Measurements from ENCODE around the gene PRDM10.
A peak's percentile ranks its signal among the peaks of the same experiment; 100 is the strongest.
"Not testable (repeated sequence)": the region's sequence is repeated elsewhere in the genome, so short reads cannot be mapped to it uniquely, and the experiment has no call there.

Gene PRDM10, protein sequence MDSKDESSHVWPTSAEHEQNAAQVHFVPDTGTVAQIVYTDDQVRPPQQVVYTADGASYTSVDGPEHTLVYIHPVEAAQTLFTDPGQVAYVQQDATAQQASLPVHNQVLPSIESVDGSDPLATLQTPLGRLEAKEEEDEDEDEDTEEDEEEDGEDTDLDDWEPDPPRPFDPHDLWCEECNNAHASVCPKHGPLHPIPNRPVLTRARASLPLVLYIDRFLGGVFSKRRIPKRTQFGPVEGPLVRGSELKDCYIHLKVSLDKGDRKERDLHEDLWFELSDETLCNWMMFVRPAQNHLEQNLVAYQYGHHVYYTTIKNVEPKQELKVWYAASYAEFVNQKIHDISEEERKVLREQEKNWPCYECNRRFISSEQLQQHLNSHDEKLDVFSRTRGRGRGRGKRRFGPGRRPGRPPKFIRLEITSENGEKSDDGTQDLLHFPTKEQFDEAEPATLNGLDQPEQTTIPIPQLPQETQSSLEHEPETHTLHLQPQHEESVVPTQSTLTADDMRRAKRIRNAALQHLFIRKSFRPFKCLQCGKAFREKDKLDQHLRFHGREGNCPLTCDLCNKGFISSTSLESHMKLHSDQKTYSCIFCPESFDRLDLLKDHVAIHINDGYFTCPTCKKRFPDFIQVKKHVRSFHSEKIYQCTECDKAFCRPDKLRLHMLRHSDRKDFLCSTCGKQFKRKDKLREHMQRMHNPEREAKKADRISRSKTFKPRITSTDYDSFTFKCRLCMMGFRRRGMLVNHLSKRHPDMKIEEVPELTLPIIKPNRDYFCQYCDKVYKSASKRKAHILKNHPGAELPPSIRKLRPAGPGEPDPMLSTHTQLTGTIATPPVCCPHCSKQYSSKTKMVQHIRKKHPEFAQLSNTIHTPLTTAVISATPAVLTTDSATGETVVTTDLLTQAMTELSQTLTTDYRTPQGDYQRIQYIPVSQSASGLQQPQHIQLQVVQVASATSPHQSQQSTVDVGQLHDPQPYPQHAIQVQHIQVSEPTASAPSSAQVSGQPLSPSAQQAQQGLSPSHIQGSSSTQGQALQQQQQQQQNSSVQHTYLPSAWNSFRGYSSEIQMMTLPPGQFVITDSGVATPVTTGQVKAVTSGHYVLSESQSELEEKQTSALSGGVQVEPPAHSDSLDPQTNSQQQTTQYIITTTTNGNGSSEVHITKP

DNA sequence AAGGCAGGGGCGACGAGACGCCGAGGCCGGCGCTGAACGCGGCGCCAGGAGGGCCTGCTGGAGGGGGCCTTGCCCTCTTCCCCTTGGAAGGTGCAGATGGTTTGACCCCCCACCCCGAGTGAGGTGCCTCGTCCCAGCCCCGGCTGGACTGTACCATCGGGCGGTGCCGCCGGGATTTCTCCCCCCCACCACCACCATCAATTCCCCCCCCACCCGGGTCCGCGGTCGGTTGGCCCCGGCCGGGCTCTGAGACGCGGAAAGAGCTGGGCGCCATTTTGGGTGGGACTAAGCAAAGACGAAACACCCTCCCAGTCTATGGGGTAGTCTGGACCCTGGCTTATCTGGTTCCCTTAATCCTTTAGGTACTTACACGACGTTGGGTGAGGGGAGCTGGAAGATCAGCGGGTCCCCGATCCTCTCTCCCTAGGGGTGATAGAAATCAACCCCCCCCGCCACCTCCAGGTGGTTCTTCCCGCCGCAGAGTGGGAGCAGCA is at the start of gene PRDM10:
TSS of gene PRDM10 (minus strand) at position 484 of the 494 bp plus-strand sequence. CDS start 41,871 bp downstream, outside the sequence.
- DNase-seq (ENCODE audit: low read depth), result peak; percentile 89

DNA sequence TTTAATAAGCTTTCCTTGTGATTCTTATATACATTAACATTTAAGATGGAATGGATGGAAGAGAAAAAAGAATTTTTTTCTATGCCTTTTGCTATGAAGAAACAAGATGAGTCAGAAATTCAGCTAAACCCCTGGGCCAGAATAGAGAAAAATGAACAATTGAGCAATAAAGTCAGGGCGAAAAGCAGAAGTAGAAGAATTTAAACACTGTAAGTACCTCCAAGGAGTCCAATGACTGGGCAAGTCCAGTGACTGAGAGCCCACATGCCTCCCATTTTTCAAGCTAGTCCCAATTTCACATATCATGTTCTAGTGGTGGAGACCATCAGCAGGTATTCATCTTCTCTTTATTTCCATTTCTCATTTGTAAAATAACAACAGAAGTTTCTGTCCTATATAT is 48.4 kb upstream of the PRDM10 start:
- DNase-seq (ENCODE audit: low read depth), result no peak

DNA sequence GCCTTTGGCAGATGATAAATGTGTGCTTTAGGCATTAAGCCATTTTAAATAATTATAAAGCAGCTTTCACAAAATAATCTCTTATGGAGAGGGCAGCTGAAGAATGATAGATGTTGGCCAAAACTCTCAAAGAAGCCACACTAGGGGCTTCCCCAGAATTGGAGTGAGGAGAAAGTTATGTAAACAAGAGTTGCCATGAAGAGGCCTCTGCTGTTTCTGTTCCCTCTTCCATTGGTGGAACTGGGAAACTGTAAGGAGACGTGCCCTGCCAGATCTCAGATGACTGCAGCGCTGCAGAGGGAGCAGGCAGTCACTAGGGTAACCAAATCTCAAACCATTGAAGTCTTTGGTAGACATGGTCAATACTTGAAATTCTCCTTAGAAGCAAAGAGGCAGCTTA is 47.6 kb upstream of the PRDM10 start:
- no peak for DNase-seq (ENCODE audit: low read depth)

DNA sequence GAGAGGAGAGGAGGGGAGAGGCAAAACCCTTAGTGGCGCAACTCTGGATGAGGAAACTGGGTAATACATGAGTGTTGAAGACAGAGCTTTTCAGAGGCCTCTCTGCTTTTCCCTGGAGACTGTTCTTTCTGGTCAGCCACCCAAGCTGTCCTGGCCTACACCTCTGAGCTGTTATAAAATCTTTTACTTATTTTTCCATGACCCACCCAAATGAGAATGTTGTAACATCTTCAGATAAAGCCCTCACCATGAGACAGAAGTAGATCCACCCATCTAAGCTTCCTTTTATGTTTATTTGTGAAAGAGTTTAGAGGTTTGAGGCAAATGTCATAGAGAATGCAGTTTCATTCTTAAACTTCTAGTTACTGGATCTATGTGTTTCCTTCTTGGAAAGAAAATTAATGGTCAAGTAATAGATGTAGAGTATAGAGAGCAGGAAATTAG is 46.7 kb upstream of the PRDM10 start:
- DNase-seq (ENCODE audit: low read depth), result no peak

DNA sequence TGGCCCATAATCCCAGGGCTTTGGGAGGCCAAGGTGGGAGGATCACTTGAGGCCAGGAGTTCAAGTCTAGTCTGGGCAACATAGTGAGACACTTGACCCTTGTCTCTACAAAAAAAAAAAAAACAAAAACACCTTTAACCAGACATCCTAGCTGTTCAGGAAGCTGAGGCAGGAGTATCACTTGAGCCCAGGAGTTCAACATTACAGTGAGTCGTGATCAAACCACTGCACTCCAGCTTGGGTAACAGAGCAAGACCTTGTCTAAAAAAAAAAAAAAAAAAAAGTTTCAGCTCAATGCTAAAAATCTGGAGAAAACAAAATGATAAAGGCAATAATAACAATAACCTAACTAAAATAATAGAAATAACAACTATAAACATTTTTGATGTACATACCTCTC is 44.5 kb upstream of the PRDM10 start:
- DNase-seq (ENCODE audit: low read depth), result no peak

DNA sequence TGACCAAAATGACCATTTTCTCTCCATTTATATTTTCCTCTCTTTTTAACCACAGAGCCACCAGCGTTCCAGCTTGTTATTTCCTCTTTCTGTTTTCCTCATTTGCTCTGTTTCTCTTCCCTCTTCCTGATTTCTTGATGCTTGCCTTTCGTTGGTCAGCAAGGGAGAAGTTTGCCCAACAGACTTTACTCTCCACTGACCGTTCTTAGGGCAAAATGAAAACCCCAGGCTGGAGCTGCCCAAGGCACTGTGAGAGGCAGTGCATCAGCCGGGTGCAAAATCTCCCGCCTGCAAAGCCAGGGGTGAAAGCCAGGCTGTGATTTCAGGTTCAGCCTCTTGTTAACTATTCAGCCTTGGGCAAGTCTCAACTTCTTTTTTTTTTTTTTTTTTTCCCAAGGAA is 40.9 kb upstream of the PRDM10 start:
- DNase-seq (ENCODE audit: low read depth), result no peak

DNA sequence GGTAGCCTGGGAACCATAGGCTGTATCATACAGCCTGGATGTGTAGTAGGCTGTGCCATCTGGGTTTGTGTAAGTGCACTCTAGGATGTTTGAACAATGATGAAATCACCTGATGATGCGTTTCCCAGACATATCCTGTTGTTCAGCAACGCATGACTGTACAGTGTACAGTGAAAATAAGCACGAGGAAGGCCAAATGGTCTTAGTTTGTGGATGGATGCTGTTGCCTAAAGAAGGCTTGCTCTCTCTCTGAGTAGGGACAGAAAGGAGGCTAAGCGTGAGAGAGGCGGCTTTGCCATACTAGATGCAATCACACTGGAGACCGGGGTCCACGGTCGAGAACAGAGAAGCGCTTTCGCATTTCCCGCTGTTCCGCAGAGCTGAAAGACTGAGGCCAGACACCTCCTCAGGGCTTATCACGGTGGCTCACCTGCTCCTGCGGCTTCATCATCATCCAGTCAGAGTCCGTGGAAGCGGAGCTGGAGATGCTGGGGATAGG is 39.5 kb upstream of the PRDM10 start:
- DNase-seq (ENCODE audit: low read depth), result no peak

DNA sequence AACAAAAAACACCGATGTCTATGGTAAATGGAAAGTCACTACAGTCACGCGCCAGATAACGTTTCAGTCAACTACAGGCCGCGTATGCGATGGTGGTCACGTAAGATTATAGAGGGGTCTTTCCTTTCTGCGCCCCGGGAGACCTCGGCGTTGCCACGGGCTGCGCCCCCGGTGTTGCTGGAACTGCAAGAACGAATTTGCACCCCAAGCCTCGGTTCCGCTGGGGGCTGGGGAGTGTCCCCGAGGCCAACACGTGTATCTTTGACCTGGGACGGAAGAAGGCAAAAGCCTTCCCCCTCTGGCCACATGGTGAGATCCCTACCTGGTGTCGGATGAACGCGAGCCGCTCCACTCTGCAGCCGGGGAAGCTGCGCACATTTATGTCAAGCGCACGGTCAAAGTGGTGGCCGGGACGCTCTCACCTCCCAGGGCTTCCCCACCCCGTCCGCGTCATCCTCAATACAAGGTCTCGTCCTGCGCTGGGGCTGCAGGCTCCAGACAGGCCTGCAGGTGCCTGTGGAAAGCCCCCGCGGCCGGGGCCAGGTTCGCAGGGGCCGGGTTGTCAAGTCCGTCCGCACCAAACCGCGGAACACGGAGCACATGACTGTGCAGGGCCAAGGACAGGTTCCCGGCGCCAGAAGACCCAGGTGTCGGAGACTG is 37.8 kb upstream of the PRDM10 start:
- no peak for DNase-seq (ENCODE audit: low read depth)

DNA sequence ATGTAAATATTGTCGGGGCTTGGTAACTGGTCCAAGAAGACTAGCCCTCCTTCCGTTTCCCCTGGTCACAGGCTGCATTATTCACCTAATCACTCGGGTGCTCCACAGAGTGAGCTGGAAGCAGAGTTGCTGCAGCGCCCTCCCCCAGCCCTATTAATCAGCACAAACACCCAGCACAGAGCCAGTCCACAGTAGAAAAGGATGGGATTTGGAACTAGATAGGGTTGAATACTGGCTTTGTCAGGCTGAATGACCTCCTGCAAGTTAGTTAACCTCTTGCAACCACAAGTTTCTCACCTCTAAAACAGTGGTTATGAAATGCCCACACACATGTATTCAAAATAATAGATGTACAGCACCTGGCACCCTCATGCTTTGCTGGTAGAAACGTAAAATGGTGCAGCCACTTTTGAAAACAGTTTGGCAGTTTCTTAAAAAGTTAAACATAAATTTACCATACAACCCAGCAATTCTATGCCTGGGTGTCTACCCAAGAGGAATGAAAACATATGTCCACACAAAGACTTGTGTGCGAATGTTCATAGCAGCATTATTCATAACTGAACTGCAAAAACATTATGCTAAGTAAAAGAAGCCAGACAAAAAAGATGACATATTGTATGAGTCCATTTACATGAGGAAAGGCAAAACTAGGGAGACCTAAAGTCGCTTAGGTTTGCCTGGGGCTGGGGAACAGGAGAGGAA is 35.4 kb upstream of the PRDM10 start:
- no peak for DNase-seq (ENCODE audit: low read depth)

DNA sequence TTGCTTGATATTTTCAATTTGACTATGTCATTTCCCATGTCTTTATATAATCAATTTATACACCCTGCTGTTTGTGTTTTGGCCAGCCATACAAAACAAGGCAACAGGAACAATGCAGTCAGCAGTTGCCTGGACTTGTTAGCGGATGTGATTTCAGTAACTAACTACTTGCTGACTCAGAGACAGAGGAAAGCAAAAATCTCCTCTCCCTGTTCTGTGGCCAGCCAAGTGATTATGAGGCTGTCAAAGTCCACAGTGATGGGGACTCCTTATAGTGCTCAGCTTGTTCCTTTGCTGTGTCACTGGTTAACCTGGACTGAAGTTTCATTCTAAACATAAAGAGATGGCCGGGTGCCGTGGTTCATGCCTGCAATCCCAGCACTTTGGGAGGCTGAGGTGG is 34.4 kb upstream of the PRDM10 start:
- no peak for DNase-seq (ENCODE audit: low read depth)

DNA sequence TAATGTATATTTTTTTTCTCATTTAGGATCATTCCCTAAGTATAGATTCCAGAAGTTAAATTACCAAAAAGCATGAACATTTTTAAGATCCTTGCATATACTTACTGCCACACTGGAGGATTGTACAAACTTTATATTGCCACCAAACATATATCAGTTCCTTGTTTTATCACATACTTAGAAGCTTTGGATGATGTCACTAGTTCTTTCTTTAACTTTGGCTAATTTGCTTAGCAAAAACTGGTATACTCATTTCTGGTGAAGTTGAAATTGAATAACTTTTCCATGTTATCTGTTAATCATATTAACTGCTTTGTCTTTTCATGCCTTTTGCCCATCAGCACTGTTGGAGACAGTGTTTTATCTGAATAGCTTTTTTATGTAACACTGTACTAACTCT is 31.6 kb upstream of the PRDM10 start:
- no peak for DNase-seq (ENCODE audit: low read depth)

DNA sequence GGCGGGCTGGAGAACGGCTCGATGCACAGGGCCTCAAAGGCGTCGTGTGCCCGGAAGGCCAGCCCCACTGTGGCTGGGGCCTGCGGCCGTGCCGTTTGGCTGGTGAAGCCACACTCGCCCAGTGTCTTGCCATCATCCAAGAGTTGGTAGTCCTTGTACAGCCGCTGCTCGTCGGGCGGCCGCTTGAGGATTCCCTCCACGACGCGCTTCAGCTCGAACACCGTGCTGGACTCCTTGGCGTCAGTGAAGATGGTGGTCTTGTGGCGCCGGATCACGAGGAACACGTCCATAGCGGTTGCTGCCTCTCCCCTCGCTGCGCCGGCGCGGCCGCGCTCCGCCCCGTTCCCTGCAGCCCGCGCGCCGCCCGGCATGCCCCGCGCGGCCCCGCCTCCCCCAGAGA is 30.3 kb upstream of the PRDM10 start:
- no peak for DNase-seq (ENCODE audit: low read depth)

DNA sequence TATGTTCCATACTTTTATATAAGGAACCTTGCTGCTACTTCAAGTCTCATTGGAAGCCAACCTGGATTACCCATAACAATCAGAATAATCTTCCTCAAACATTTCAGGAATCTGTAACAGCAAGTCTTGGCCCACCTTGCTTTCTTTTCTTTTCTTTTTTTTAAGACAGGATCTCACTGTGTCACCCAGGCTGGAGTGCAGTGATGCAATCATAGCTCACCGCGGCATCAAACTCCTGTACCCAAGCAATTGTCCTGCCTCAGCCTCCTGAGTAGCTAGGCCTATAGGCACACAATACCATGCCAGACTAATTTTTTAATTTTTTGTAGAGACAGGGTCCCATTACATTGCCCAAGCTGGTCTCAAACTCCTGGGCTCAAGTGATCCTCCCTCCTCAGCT is 29.3 kb upstream of the PRDM10 start:
- DNase-seq (ENCODE audit: low read depth), result no peak

DNA sequence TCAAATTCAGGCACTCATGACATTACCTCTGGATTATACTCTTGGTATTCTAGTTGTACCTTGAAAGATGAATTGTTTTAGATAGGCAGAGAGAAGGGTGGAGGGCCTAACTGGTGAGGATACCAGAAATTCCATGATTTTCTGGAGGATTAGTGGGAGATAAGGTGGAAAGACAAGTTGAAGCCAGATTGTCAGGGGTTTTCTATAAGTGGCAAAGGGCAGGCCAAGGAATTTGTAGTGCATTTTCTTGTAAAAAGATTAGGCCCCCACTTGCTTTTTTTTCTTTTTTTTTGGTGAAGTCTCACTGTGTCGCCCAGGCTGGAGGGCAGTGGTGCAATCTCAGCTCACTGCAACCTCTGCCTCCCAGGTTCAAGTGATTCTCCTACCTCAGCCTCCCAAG is 28.4 kb upstream of the PRDM10 start:
- DNase-seq (ENCODE audit: low read depth), result no peak

DNA sequence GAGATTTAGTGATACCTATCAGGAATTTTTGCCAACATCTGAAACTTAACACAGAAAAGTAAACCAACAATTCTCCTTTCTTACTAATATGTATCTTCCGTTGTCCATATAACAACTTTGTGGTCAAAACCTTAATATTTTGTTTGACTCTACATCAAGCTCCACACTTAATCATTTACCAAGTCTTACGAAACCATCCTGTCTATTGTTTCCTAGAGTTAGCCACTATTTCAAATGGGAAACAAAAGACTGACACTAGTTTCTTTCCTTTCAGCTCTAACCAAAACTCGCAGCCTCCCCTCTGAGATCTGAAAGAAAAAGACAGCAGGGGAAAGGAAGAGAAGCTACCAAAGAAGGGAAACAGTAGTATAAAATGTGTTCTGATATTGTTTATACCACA is 26.5 kb upstream of the PRDM10 start:
- no peak for DNase-seq (ENCODE audit: low read depth)

DNA sequence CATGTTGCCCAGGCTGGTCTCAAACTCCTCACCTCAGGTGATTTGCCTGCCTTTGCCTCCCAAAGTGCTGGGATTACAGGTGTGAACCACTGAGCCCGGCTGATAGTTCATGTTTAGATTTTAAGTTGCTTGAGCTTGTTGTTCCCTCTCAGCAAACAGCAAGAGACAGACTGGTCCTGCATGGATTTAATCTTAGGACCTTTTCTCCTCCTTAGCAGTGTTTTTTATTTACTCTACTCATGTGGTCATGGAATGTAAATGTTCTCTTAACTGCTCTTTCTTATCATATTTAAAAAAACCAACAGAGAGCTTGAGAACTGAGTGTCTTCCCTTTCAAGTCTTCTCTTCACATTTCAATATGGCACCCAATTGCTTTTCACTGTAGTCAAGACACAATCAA is 22.7 kb upstream of the PRDM10 start:
- no peak for DNase-seq (ENCODE audit: low read depth)

DNA sequence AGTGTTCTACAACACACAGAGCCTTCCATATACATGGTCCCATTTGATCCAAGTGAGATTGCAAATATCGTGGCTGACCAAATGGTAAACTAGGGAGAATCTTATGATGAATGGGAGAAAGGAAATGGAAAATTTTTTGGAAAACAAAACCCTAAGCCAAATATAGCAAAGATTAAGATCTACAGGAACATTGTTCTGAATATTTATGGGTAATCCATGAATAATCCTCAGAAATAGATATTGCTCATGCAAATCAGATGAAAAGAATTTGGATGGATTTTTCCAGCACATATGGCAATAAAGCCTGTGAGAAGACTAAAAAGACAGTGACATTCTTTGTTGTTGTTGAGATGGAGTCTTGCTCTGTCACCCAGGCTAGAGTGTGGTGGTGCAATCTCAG is 21.7 kb upstream of the PRDM10 start:
- DNase-seq (ENCODE audit: low read depth), result no peak

DNA sequence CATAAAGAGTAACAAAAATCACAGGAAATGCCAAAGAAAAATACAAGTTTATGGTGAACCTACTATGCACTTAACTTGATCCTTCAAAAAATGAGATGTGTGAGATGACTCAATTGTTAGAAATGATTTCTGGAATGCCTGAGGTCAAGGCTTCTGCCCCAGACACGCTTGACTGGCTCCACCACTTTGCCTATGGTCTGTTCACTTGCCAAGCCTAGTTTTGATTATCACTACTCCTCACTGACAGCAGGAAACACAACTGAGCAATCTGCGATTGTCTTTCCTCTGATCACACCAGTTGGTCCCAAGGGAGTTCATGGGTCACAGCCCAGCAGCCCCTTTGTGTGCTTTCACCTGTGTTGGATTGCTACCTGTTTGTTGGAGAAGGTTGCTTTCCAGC is 20.6 kb upstream of the PRDM10 start:
- DNase-seq (ENCODE audit: low read depth), result no peak

DNA sequence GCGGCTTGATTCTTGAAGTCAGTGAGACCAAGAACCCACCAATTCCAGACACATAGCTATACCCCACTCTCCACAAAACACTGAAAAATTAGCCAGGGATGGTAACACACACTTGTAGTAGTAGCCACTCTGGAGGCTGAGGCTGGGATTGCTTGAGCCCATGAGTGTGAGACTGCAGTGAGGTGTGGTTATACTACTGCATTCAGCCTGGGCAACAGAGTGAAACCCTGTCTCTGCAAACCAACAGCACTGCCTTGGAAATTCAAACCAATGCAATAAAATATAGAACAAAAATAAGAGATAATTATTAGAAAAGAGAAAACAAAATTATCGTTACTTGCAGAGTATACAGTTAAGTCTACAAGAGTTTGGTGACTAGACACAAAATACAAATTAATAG is 20.2 kb upstream of the PRDM10 start:
- no peak for DNase-seq (ENCODE audit: low read depth)

DNA sequence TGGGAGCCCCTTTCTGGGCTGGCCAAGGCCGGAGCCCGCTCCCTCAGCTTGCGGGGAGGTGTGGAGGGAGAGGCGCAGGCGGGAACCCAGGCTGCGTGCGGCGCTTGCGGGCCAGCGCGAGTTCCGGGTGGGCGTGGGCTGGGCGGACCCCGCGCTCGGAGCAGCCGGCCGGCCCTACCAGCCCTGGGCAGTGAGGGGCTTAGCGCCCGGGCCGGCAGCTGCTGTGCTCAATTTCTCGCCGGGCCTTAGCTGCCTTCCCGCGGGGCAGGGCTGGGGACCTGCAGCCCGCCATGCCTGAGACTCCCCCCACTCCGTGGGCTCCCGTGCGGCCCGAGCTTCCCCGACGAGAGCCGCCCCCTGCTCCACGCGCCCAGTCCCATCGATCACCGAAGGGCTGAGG is 19.0 kb upstream of the PRDM10 start:
- DNase-seq (ENCODE audit: low read depth), result not testable (repeated sequence)

DNA sequence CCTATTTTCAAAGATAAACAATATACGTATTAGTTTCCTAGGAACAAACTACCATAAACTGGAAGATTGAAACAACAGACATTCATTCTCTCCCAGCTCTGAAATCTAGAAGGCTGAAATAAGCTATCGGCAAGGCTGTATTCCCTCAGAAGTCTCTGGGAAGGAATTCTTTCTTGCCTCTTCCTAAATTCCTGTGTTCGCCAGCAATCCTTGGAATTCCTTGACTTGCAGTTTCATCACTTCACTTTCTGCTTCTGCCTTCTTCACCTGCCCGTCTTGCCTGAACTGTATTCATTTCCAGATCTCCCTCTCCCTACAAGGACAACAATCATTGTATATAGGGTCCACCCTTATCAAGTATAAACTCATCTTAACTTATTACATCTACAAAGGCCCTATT is 17.7 kb upstream of the PRDM10 start:
- DNase-seq (ENCODE audit: low read depth), result no peak
